ENCODE measurements around the gene HBB.

Gene HBB

DNA sequence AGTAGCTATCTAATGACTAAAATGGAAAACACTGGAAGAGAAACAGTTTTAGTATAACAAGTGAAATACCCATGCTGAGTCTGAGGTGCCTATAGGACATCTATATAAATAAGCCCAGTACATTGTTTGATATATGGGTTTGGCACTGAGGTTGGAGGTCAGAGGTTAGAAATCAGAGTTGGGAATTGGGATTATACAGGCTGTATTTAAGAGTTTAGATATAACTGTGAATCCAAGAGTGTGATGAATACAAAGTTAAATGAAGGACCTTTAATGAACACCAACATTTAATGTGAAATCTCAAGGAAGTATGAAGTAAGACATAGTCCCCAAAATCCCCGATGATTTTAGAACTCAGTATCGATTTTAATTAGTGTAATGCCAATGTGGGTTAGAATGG is 10.5 kb upstream of the HBB start (continued):
- TF ChIP-seq, protein P1, sequence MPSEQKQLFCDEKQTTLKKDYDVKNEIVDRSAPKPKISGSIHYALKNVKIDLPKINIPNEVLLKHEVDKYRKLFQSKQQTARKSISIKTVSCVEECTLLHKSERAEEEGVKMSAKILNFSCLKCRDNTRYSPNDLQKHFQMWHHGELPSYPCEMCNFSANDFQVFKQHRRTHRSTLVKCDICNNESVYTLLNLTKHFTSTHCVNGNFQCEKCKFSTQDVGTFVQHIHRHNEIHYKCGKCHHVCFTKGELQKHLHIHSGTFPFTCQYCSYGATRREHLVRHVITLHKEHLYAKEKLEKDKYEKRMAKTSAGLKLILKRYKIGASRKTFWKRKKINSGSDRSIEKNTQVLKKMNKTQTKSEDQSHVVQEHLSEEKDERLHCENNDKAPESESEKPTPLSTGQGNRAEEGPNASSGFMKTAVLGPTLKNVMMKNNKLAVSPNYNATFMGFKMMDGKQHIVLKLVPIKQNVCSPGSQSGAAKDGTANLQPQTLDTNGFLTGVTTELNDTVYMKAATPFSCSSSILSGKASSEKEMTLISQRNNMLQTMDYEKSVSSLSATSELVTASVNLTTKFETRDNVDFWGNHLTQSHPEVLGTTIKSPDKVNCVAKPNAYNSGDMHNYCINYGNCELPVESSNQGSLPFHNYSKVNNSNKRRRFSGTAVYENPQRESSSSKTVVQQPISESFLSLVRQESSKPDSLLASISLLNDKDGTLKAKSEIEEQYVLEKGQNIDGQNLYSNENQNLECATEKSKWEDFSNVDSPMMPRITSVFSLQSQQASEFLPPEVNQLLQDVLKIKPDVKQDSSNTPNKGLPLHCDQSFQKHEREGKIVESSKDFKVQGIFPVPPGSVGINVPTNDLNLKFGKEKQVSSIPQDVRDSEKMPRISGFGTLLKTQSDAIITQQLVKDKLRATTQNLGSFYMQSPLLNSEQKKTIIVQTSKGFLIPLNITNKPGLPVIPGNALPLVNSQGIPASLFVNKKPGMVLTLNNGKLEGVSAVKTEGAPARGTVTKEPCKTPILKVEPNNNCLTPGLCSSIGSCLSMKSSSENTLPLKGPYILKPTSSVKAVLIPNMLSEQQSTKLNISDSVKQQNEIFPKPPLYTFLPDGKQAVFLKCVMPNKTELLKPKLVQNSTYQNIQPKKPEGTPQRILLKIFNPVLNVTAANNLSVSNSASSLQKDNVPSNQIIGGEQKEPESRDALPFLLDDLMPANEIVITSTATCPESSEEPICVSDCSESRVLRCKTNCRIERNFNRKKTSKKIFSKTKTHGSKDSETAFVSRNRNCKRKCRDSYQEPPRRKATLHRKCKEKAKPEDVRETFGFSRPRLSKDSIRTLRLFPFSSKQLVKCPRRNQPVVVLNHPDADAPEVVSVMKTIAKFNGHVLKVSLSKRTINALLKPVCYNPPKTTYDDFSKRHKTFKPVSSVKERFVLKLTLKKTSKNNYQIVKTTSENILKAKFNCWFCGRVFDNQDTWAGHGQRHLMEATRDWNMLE (tag by site-specific recombination; conservative IDR thresholded peaks at IDR 0.05; ENCODE audit: low read depth) = no peak
- TF ChIP-seq SP2 (tag by site-specific recombination; IDR thresholded peaks at IDR 0.05) = no peak
- no peak for TF ChIP-seq ZNF600 (tag by site-specific recombination; IDR thresholded peaks at IDR 0.05)
- TF ChIP-seq REPIN1 (tag by site-specific recombination; IDR thresholded peaks at IDR 0.05; ENCODE audit: low read depth) = no peak

DNA sequence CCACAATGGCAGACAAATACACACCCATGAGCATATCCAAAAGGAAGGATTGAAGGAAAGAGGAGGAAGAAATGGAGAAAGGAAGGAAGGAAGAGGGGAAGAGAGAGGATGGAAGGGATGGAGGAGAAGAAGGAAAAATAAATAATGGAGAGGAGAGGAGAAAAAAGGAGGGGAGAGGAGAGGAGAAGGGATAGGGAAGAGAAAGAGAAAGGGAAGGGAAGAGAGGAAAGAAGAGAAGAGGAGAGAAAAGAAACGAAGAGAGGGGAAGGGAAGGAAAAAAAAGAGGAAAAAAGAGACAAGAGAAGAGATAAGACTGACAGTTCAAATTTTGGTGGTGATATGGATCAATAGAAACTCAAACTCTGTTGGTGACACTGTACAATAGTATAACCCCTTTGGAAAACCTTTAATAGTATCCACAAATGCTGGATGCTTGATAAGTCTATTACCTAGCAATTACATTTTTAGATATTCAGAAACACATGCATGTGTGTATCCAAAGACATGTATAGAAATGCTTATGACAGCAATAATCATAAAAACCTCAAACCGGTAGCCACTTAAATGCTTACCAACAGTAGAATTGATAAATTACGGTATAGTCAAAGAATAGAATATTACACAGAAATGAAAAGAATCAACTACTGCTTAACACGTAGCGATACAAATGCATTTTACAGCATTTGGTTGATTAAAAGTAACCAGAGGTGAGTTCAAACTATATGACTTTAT is 8.7 kb upstream of the HBB start:
- ChIA-PET CTCF (no interaction called here), POLR2A (no interaction called here)
- TF ChIP-seq ZNF366 (tag by site-specific recombination; conservative IDR thresholded peaks at IDR 0.05) = 0 out of 2 replicates have a peak, but pooled peaks have one; percentile 12
- no peak for TF ChIP-seq ZNF394 (tag by site-specific recombination; IDR thresholded peaks at IDR 0.05; ENCODE audit: borderline replicate concordance)
- no peaks in the 10 kb centered on the region for H3K4me1 ChIP-seq (ENCODE audit: control insufficient read depth, insufficient read depth, low read length)
- H3K9me3 ChIP-seq (ENCODE audit: control insufficient read depth, insufficient read depth, low read depth, low read length) = no peaks in the 10 kb centered on the region
- H3K36me3 ChIP-seq (ENCODE audit: control insufficient read depth in 2 of 2, insufficient read depth in 1 of 2, low read length in 2 of 2) = no peaks in the 10 kb centered on the region
- H3K27ac ChIP-seq (ENCODE audit: extremely low read depth, low read depth, low read length) = no peak overlapping the region
- H3K4me3 ChIP-seq (ENCODE audit: low read depth, low read length) = no peak overlapping the region

DNA sequence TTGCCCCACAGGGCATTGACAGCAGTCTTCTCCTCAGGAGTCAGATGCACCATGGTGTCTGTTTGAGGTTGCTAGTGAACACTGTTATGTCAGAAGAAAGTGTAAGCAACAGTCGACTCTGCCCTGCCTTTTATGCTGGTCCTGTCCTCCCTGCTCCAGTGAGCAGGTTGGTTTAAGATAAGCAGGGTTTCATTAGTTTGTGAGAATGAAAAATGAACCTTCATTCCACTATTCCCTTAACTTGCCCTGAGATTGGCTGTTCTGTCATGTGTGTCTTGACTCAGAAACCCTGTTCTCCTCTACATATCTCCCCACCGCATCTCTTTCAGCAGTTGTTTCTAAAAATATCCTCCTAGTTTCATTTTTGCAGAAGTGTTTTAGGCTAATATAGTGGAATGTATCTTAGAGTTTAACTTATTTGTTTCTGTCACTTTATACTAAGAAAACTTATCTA is 7.5 kb upstream of the HBB start, which contains the start of gene HBD:
Gene HBD, minus strand, starts transcription at position 103 of the 454 bp plus-strand sequence. Its CDS starts 50 bp downstream, at position 53.
- TF ChIP-seq OVOL3 (tag by site-specific recombination; IDR thresholded peaks at IDR 0.05) (no peak), EGR2 (tag by site-specific recombination; IDR thresholded peaks at IDR 0.05; ENCODE audit: low read depth) (no peak), ZNF558 (tag by site-specific recombination; IDR thresholded peaks at IDR 0.05) (no peak), ZNF600 (tag by site-specific recombination; IDR thresholded peaks at IDR 0.05) (no peak), ZNF521 (tag by site-specific recombination; IDR thresholded peaks at IDR 0.05) (no peak), ZBTB48 (tag by site-specific recombination; IDR thresholded peaks at IDR 0.05) (no peak), PRDM1 (tag by site-specific recombination; IDR thresholded peaks at IDR 0.05) (no peak), TRIM28 (IDR thresholded peaks at IDR 0.05; ENCODE audit: borderline replicate concordance, low read length) (no peak), ZNF777 (tag by site-specific recombination; IDR thresholded peaks at IDR 0.05; ENCODE audit: borderline replicate concordance) (no peak), KLF8 (tag by site-specific recombination; IDR thresholded peaks at IDR 0.05) (no peak), ZNF610 (tag by site-specific recombination; IDR thresholded peaks at IDR 0.05; ENCODE audit: borderline replicate concordance) (no peak), ZEB2 (tag by site-specific recombination; IDR thresholded peaks at IDR 0.05) (no peak), ZNF202 (tag by site-specific recombination; IDR thresholded peaks at IDR 0.05; ENCODE audit: borderline replicate concordance) (no peak), ZNF596 (tag by site-specific recombination; IDR thresholded peaks at IDR 0.05) (no peak), ZNF133 (tag by site-specific recombination; IDR thresholded peaks at IDR 0.05) (no peak)
- TF ChIP-seq, protein P2, sequence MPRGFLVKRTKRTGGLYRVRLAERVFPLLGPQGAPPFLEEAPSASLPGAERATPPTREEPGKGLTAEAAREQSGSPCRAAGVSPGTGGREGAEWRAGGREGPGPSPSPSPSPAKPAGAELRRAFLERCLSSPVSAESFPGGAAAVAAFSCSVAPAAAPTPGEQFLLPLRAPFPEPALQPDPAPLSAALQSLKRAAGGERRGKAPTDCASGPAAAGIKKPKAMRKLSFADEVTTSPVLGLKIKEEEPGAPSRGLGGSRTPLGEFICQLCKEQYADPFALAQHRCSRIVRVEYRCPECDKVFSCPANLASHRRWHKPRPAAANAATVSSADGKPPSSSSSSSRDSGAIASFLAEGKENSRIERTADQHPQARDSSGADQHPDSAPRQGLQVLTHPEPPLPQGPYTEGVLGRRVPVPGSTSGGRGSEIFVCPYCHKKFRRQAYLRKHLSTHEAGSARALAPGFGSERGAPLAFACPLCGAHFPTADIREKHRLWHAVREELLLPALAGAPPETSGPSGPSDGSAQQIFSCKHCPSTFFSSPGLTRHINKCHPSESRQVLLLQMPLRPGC (tag by site-specific recombination; IDR thresholded peaks at IDR 0.05) = no peak
- TF ChIP-seq, protein P3, sequence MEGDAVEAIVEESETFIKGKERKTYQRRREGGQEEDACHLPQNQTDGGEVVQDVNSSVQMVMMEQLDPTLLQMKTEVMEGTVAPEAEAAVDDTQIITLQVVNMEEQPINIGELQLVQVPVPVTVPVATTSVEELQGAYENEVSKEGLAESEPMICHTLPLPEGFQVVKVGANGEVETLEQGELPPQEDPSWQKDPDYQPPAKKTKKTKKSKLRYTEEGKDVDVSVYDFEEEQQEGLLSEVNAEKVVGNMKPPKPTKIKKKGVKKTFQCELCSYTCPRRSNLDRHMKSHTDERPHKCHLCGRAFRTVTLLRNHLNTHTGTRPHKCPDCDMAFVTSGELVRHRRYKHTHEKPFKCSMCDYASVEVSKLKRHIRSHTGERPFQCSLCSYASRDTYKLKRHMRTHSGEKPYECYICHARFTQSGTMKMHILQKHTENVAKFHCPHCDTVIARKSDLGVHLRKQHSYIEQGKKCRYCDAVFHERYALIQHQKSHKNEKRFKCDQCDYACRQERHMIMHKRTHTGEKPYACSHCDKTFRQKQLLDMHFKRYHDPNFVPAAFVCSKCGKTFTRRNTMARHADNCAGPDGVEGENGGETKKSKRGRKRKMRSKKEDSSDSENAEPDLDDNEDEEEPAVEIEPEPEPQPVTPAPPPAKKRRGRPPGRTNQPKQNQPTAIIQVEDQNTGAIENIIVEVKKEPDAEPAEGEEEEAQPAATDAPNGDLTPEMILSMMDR (tag by site-specific recombination; IDR thresholded peaks at IDR 0.05) = no peak
- no peaks in the 10 kb centered on the region for H3K9me3 ChIP-seq (ENCODE audit: control insufficient read depth, insufficient read depth, low read depth, low read length)
- no peaks in the 10 kb centered on the region for H3K36me3 ChIP-seq (ENCODE audit: control insufficient read depth in 2 of 2, insufficient read depth in 1 of 2, low read length in 2 of 2)
- H3K4me3 ChIP-seq (ENCODE audit: low read depth, low read length) = no peak within 1 kb of the TSS
- CTCF ChIA-PET = no interaction called here
- no peak within 1 kb of the TSS for H3K27ac ChIP-seq (ENCODE audit: extremely low read depth, low read depth, low read length)
- POLR2A ChIA-PET = no interaction called here
- H3K4me1 ChIP-seq (ENCODE audit: control insufficient read depth, insufficient read depth, low read length) = no peaks in the 10 kb centered on the region
